Inflammatory macrophage (primary cell): ENCODE data around the gene SEMA5A.

ENCODE experiments used
- DNase-seq, 2 donors: peaks; one replicate each; pipeline ENCODE4 v3.0.0-alpha.2; 2020 to 2022

The SEMA5A gene

GRCh38 chr5:9547122-9547947, 1.5 kb upstream of the SEMA5A start:
- no peak for DNase-seq

- no peak for DNase-seq
These were observed 511 bp downstream of the SEMA5A start for GRCh38 chr5:9545136-9545991.

GRCh38 chr5:9544502-9545135, 1.3 kb downstream of the SEMA5A start:
- peak; percentile 20 to 60 for DNase-seq

- DNase-seq, result no peak
These were observed 1.8 kb downstream of the SEMA5A start for GRCh38 chr5:9544056-9544455.

- no peak for DNase-seq
These were observed 2.5 kb downstream of the SEMA5A start for GRCh38 chr5:9543311-9543920.

- DNase-seq, result no peak
These were observed 5.1 kb downstream of the SEMA5A start for GRCh38 chr5:9540791-9541190.

- DNase-seq, result no peak
These were observed 7.4 kb downstream of the SEMA5A start for GRCh38 chr5:9538504-9538903.

- no peak for DNase-seq
These were observed 8.4 kb downstream of the SEMA5A start for GRCh38 chr5:9537223-9538141.

GRCh38 chr5:9536717-9537116, 9.2 kb downstream of the SEMA5A start:
- no peak for DNase-seq

- DNase-seq, result no peak
These were observed 10.9 kb downstream of the SEMA5A start for GRCh38 chr5:9534881-9535517.

- DNase-seq, result no peak
These were observed 12.1 kb downstream of the SEMA5A start for GRCh38 chr5:9533562-9534364.

GRCh38 chr5:9533096-9533495, 12.8 kb downstream of the SEMA5A start:
- DNase-seq, result no peak

- no peak for DNase-seq
These were observed 16.4 kb downstream of the SEMA5A start for GRCh38 chr5:9529513-9529912.

- no peak for DNase-seq
These were observed 16.8 kb downstream of the SEMA5A start for GRCh38 chr5:9529041-9529480.

GRCh38 chr5:9524941-9525340, 20.9 kb downstream of the SEMA5A start:
- no peak for DNase-seq

- DNase-seq, result no peak
These were observed 22.6 kb downstream of the SEMA5A start for GRCh38 chr5:9523090-9523823.

- no peak for DNase-seq
These were observed 26.3 kb downstream of the SEMA5A start for GRCh38 chr5:9519537-9519936.

GRCh38 chr5:9516591-9516990, 29.3 kb downstream of the SEMA5A start:
- no peak for DNase-seq

GRCh38 chr5:9515436-9515835, 30.4 kb downstream of the SEMA5A start:
- DNase-seq, result no peak

- no peak for DNase-seq
These were observed 30.9 kb downstream of the SEMA5A start for GRCh38 chr5:9514968-9515367.
